ENCODE data around the gene LDHD. TPM values are rescaled to one million over a fixed set of nuclear protein-coding genes. Genes with fewer than 3 reads are reported as not detected.

Gene LDHD
- total RNA-seq, 1 donor, result 0.18 TPM

- no peak overlapping the region for H3K4me3 ChIP-seq (ENCODE audit: low read depth, low read length)
- DNase-seq (ENCODE audit: low read depth), result no peak
- TF ChIP-seq, protein P1, sequence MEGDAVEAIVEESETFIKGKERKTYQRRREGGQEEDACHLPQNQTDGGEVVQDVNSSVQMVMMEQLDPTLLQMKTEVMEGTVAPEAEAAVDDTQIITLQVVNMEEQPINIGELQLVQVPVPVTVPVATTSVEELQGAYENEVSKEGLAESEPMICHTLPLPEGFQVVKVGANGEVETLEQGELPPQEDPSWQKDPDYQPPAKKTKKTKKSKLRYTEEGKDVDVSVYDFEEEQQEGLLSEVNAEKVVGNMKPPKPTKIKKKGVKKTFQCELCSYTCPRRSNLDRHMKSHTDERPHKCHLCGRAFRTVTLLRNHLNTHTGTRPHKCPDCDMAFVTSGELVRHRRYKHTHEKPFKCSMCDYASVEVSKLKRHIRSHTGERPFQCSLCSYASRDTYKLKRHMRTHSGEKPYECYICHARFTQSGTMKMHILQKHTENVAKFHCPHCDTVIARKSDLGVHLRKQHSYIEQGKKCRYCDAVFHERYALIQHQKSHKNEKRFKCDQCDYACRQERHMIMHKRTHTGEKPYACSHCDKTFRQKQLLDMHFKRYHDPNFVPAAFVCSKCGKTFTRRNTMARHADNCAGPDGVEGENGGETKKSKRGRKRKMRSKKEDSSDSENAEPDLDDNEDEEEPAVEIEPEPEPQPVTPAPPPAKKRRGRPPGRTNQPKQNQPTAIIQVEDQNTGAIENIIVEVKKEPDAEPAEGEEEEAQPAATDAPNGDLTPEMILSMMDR (IDR thresholded peaks at IDR 0.05; ENCODE audit: insufficient read depth, low read length), result no peak
These were observed 10.0 kb downstream of the LDHD start for GRCh38 chr16:75106351-75107274.

GRCh38 chr16:75105306-75106061, 11.1 kb downstream of the LDHD start:
- DNase-seq (ENCODE audit: low read depth), result no peak
- H3K4me3 ChIP-seq (ENCODE audit: low read depth, low read length), result no peak overlapping the region
- TF ChIP-seq, protein P1 (IDR thresholded peaks at IDR 0.05; ENCODE audit: insufficient read depth, low read length), result no peak

- TF ChIP-seq, protein P1 (IDR thresholded peaks at IDR 0.05; ENCODE audit: insufficient read depth, low read length), result no peak
These were observed 11.7 kb downstream of the LDHD start for GRCh38 chr16:75104836-75105235.

DNA sequence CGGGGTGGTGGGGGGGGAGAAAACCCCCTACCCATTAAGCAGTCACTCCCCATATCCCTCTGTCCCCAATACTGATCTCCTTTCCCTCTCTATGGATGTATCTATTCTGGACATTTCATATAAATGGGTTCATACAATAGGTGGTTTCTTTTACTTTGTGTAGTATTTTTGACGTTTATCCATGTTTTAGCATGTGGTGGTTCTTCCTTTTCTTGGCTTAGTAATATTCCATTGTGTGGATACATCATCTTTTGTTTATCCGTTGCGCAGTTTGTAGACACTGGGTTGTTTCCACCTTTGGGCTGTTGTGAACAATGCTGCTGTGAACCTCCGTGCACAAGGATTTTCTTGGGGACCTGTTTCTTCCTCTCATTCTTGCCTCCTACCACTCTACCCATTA, 12.6 kb downstream of the LDHD start:
- TF ChIP-seq, protein P1 (IDR thresholded peaks at IDR 0.05; ENCODE audit: insufficient read depth, low read length), result no peak
- no peak overlapping the region for H3K4me3 ChIP-seq (ENCODE audit: low read depth, low read length)
- DNase-seq (ENCODE audit: low read depth), result no peak

More at GRCh38 chr16:75104836-75105235, 11.7 kb downstream of the LDHD start:
- H3K4me3 ChIP-seq (ENCODE audit: low read depth, low read length), result no peak overlapping the region
- no peak for DNase-seq (ENCODE audit: low read depth)

GRCh38 chr16:75102595-75102994, 14.0 kb downstream of the LDHD start:
- no peak overlapping the region for H3K4me3 ChIP-seq (ENCODE audit: low read depth, low read length)
- DNase-seq (ENCODE audit: low read depth), result no peak
- TF ChIP-seq, protein P1 (IDR thresholded peaks at IDR 0.05; ENCODE audit: insufficient read depth, low read length), result no peak

GRCh38 chr16:75101635-75102034, 14.9 kb downstream of the LDHD start:
- no peak overlapping the region for H3K4me3 ChIP-seq (ENCODE audit: low read depth, low read length)
- DNase-seq (ENCODE audit: low read depth), result no peak
- TF ChIP-seq, protein P1 (IDR thresholded peaks at IDR 0.05; ENCODE audit: insufficient read depth, low read length), result no peak

All from fibroblast of the aortic adventitia (primary cell).